ENCODE data around the gene TGM5. TPM values are rescaled to one million over a fixed set of nuclear protein-coding genes. Genes with fewer than 3 reads are reported as not detected.
"Not testable (repeated sequence)": the region's sequence is repeated elsewhere in the genome, so short reads cannot be mapped to it uniquely, and the experiment has no call there.

Gene TGM5
- total RNA-seq, 1 donor from 2014 or later, result not detected

- ATAC-seq (ENCODE audit: poor library complexity) (no peak), DNase-seq (no peak)
- intact Hi-C loops (cut with DNase I), result no loop called here
Measured at GRCh38 chr15:43277901-43278300, 11.2 kb upstream of the TGM5 start.

DNA sequence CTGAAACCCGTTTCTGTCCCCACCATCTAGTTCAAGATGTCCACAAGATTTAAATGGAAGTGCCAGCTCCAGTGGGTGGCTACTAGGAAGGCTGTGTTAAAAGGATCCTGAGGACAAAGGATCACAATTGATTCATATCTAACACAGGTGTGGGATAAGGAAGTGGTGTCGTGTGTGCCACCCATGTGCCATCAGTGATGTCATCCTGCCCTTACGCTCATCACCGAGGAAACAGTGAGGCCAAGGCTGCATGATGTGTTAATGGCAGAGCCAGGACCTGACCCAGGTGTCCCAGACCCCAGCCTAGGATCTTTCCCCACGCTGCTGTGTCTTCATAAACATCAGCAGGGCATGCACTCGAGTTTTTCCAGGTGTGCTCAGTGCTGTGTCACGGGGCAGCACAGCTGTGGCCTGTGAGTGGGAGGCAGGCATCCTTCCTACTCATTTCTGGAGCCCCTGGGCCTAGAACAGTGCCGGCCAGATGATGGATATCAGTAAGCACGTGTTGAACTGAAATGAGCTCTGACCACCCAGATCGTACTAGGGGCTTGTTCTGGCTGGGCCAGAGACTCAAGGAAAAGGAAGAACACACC, 10.6 kb upstream of the TGM5 start:
- no peak for DNase-seq
- intact Hi-C loops (cut with DNase I), result no loop called here
- no peak for ATAC-seq (ENCODE audit: poor library complexity)

GRCh38 chr15:43276563-43277200, 10.0 kb upstream of the TGM5 start:
- ATAC-seq (ENCODE audit: poor library complexity) (no peak), DNase-seq (no peak)
- intact Hi-C loops (cut with DNase I), result no loop called here

- intact Hi-C loops (cut with DNase I), result no loop called here
- no peak for DNase-seq
- ATAC-seq (ENCODE audit: poor library complexity), result no peak
Measured at GRCh38 chr15:43275740-43276562, 9.2 kb upstream of the TGM5 start.

- peak; percentile 98 for ATAC-seq (ENCODE audit: poor library complexity)
- intact Hi-C loops (cut with DNase I), result no loop called here
- peak; percentile 88 for DNase-seq
Measured at GRCh38 chr15:43274136-43274535, 7.4 kb upstream of the TGM5 start.

DNA sequence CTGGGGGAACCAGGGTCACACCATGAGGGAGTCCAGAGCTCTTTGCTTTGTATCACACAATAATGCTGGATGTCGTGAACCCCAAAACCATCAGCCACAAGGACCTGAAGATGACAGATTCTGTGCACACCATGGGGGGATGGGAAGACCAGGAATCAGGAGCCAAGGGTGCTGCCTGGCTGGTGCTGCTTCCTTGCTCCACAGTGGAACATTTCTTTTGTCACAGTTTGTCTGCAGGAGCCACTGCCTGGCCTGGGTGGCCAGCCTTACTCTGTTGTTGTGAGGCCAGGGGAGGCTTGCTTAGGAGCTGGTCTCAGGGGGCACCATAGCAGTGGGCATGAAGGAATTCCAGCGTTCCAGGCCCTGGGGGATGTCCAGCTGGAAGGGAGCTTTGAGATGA, 6.5 kb upstream of the TGM5 start:
- ATAC-seq (ENCODE audit: poor library complexity), result no peak
- intact Hi-C loops (cut with DNase I), result no loop called here

GRCh38 chr15:43271908-43272307, 5.2 kb upstream of the TGM5 start:
- ATAC-seq (ENCODE audit: poor library complexity); DNase-seq: not testable (repeated sequence)

More for the DNA sequence above, 6.5 kb upstream of the TGM5 start:
- no peak for DNase-seq

GRCh38 chr15:43270676-43271306, 4.1 kb upstream of the TGM5 start:
- ATAC-seq (ENCODE audit: poor library complexity), result no peak
- DNase-seq, result peak; percentile 44

More at GRCh38 chr15:43271908-43272307, 5.2 kb upstream of the TGM5 start:
- intact Hi-C loops (cut with DNase I), result not testable (repeated sequence)

DNA sequence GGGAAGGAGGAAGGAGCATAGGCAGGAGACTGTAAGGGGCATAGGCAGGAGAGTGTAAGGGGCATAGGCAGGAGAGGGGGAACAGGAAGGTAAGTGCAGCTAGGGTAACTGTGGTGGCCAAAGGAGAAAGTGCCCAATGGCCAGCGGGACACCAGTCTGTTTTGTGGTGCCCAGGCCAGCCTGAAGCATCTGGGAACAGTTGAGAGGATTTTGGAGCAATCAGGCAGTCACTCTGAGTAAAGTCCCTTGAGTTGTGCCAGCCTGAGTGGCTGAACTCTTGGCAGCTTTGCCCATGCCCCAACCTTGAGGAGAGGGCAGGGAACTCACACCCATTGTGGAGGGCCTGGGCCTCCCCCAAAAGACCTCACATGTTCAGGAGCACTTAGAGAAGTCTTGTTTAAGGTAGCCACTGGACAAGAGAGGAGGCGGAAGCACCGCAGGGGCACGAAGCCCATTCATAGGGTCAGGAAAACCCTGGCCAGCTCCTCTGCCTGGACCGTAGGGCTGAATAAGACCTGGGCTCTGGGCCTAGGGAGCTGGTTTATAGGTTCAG, 3.5 kb upstream of the TGM5 start:
- DNase-seq (no peak), ATAC-seq (ENCODE audit: poor library complexity) (no peak)
- intact Hi-C loops (cut with DNase I), result no loop called here

More at GRCh38 chr15:43270676-43271306, 4.1 kb upstream of the TGM5 start:
- intact Hi-C loops (cut with DNase I), result no loop called here

DNA sequence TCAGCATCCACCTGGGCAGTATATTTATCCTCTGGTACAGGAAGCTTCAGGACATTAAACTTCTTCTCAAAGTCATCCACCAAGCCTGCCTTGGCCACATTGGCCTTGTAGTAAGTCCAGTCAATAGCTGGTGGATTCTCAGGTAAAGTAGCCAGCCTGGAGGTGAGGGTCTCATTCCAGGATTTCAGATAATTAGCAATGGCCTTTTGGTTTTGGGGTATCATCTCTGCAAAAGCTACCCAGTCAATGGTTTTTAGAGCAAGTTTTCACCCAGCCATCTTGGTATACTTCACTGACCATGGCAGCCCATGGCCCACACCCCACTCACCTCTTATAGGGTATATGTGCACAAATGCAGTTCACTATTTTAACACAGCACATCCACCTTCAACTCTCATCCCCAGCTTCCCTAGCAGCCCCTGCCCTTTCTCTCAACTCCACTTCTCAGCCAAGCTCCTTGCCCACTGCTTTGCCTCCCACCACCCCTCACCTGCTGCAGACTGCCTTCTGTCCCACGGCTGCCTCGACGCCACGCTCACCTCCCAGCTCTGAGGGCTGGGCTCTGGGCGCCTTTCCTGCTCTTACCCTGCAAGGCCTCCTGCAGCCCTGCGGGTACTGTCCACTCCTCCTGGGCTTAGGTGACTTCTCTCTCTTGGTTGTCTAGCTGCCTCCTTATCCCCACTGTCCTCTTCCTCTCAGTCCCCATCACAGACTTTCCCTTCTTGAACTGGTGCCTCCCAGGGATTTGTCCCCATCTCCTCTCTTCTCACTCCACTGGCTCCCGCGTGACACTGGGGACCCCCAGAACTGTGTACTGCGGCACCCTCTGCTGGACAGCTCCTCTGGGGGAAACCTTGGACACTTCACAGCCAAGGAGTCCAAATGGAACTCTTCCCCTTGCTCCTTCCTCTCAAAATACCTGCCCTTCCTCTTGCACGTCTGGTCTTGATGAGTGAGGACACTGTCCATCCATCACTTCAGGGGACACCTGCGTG, 1.7 kb upstream of the TGM5 start:
- DNase-seq, result no peak
- no peak for ATAC-seq (ENCODE audit: poor library complexity)
- intact Hi-C loops (cut with DNase I), result no loop called here

GRCh38 chr15:43267439-43267838, 711 bp upstream of the TGM5 start:
- intact Hi-C loops (cut with DNase I), result no loop called here
- ATAC-seq (ENCODE audit: poor library complexity) (no peak), DNase-seq (no peak)

- DNase-seq, result no peak
- ATAC-seq (ENCODE audit: poor library complexity), result no peak
Measured at GRCh38 chr15:43266386-43266785, 342 bp downstream of the TGM5 start.

DNA sequence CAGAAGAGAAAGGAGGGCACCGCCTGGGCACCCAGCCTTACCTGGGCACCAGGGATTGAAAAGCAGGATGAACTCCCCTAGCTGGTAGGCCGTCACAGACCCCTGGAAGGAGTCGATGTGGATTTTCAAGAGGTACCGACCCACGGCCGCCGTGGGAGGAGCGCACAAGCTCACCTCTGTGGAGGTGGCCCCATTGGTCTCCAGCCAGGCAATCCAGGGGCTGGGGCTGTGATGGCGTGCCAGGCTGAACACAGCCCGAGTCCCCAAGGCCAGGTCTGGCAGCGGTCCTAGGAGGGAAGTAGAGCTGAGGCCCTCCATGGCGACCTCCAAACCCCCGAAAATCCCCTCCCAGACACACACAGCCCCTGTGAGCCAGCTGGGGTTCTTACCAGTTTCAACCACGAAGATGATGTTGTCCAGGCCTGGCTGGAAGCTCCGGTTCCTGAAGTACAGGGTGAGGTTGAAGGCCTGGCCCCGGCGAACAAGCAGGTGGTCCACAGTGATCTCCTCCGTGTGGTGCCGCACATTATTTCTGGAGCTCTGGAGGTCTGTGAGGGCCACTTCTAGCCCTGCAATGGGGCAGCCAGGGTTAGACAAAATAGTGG, 6.6 kb downstream of the TGM5 start:
- no peak for ATAC-seq (ENCODE audit: poor library complexity)
- intact Hi-C loops (cut with DNase I), result no loop called here

More at GRCh38 chr15:43266386-43266785, 342 bp downstream of the TGM5 start:
- intact Hi-C loops (cut with DNase I), result no loop called here

DNA sequence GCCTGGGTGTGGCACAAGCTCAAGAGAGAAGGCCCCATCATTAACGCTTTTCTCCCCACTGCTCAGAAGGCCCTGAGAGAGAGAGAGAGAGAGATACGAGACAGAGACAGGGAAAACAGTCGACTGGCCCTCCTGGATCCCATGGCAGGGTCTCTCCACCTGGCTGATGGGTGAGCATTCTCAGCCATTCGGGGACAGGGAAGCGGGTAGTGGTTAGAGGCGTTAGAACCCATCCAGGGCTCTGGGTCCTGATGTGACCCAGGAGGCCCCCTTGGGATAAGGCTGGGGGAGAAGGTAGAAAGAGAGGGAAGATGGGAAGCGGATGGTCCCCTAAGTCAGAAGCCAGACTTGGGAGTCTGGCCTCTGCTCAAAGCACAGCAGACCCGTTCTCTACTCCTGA, 7.9 kb downstream of the TGM5 start:
- intact Hi-C loops (cut with DNase I), result no loop called here
- ATAC-seq (ENCODE audit: poor library complexity), result no peak
- DNase-seq, result no peak

More for the DNA sequence above, 6.6 kb downstream of the TGM5 start:
- no peak for DNase-seq

DNA sequence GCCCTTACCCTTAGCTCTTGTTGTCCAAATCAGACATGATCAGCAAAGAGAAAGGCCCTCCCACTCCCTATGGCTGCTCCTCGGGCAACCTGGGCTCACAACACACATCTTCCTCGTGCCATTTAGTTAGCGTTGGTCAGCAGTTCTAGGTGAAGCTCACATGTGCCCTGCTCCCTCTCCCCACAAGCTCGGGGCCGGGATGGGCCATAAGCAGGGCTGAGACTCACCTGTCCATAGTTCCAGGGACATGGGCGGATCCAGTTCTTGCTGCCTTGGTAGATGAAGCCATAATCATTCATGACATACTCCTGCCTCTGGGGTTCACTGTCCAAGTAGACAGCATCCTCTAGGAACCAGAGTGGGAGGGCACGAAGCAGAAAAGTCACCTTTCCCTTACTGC, 10.4 kb downstream of the TGM5 start:
- intact Hi-C loops (cut with DNase I), result no loop called here
- ATAC-seq (ENCODE audit: poor library complexity) (no peak), DNase-seq (no peak)

DNA sequence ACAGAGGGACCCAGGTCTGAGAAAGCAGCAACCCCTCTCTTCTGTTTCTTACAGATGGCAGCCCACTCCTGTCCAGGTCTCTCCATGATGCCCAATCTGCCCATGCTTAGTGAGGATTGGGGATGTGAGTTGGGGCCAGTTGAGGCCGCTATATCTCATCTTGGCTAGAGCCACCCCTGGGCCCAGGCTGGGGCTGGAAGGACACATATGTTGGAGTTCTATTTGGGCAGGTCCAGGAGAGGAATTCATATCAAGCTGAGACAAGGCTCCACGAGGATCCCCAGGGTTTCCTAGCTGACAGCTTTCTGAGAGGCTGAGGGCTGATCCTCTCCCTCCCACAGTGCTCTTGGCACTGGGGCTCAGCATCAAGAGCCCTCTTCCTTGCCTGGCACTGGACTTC, 11.4 kb downstream of the TGM5 start:
- intact Hi-C loops (cut with DNase I), result no loop called here
- DNase-seq (no peak), ATAC-seq (ENCODE audit: poor library complexity) (no peak)

Data from Right ventricle myocardium superior (tissue), 1 donor.